ENCODE results near the gene SBK3. TPM values are rescaled to one million over a fixed set of nuclear protein-coding genes. Genes with fewer than 3 reads are reported as not detected.
A peak's percentile ranks its signal among the peaks of the same experiment; 100 is the strongest.

Gene SBK3
- total and polyA plus RNA-seq, 10 of the 15 experiments (the other 5 are each of a cell fraction or from before 2014, with no cell fraction given): not detected

DNA sequence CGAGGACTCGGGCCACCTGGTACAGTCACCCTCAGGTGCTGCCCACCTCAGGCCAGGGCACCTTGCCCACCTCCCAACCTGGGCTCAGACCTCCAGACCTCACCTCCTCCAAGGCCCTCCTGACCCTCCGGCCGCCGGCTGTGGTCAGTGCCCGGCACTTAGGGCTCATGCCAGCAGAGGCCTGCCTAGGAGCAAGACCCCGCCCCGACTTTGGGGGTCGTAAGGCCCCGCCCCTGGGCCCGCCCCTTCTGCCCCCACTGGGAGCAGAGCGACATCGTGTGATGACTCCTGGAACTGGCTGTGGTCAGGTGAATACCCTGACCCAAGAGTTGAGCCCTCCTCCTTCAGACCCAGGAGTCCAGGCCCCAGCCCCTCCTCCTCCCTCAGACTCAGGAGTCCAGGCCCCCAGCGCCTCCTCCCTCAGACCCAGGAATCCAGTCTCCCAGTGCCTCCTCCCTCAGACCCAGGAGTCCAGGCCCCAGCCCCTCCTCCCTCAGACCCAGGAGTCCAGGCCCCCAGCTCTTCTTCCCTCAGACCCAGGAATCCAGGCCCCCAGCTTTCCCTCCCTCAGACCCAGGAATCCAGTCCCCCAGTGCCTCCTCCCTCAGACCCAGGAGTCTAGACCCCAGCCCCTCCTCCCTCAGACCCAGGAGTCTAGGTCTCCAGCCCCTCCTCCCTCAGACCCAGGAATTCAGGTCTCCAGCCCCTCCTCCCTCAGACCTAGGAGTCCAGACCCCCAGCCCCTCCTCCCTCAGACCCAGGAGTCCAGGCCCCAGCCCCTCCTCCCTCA lies 8.2 kb downstream of the SBK3 start, which contains the start of gene SBK2:
TSS of gene SBK2 (minus strand) at position 183 of the 790 bp plus-strand sequence. CDS start 839 bp downstream, outside the sequence.
- ATAC-seq: peak; percentile 48
- intact Hi-C loops (cut with micrococcal nuclease; ENCODE audit: unreplicated experiment): no loop called here
- no peak for DNase-seq (ENCODE audit: low read depth, low spot score)
- FAIRE-seq: no peak
- RAD21 ChIA-PET (ENCODE audit: unreplicated experiment): no interaction called here
- no peak within 1 kb of the TSS for H3K4me3 ChIP-seq
- H3K27me3 ChIP-seq (replicated peaks in 1 of 2; ENCODE audit: control insufficient read depth in 2 of 2, insufficient read depth in 2 of 2, low read length in 1 of 2): no peaks in the 10 kb centered on the region
- in situ Hi-C loops (cut with MboI): no loop called here
- H4K20me1 ChIP-seq (ENCODE audit: control insufficient read depth, insufficient read depth): no peaks in the 10 kb centered on the region
- H3K36me3 ChIP-seq (ENCODE audit: control insufficient read depth in 2 of 2, insufficient read depth in 2 of 2, low read length in 1 of 2): no peaks in the 10 kb centered on the region
- H3K9me3 ChIP-seq (replicated peaks; ENCODE audit: control insufficient read depth, insufficient read depth, low read length): no peaks in the 10 kb centered on the region
- WGBS (ENCODE audit: insufficient coverage, insufficient replicate concordance, low lambda C conversion rate, missing lambda C conversion rate): 24% methylated on average over 3 of the region's 14 CpGs
- no peak within 1 kb of the TSS for H2AFZ ChIP-seq (ENCODE audit: control insufficient read depth, low read depth, low read length)
- BruUV-seq (replicated peaks): no TSS peak
- no peaks in the 10 kb centered on the region for H3K79me2 ChIP-seq (ENCODE audit: control insufficient read depth, insufficient read depth, low read length)
- TF ChIP-seq RUNX3 (IDR thresholded peaks at IDR 0.05; ENCODE audit: low read length) (peak; percentile 52), BACH1 (IDR thresholded peaks at IDR 0.05; ENCODE audit: borderline replicate concordance) (no peak), RAD21 (IDR thresholded peaks at IDR 0.05; ENCODE audit: insufficient read depth, low read depth, low read length) (peak; percentile 20; the same call in 1 of the 2 replicates), CTCF (IDR thresholded peaks at IDR 0.05 in 2 of 3, conservative IDR thresholded peaks at IDR 0.05 in 1 of 3; ENCODE audit: control insufficient read depth in 2 of 3, extremely low read depth in 1 of 3, insufficient read depth in 1 of 3, low read depth in 3 of 3, low read length in 3 of 3) (0 out of 6 replicates have a peak, but pooled peaks of 1 of the 3 experiments have one; percentile 4)
- SMC1A ChIA-PET (ENCODE audit: uncharacterized antibody, unreplicated experiment): no interaction called here
- CTCF ChIA-PET: no interaction called here
- POLR2A ChIA-PET: no interaction called here
- no peak within 1 kb of the TSS for H3K4me2 ChIP-seq (ENCODE audit: control insufficient read depth, insufficient read depth)
- no peak within 1 kb of the TSS for H3K27ac ChIP-seq (ENCODE audit: control insufficient read depth, insufficient read depth)
- no peak within 1 kb of the TSS for H3K9ac ChIP-seq (ENCODE audit: control insufficient read depth, insufficient read depth, low read length)
- H3K4me1 ChIP-seq (ENCODE audit: control insufficient read depth, insufficient read depth, low read length): no peaks in the 10 kb centered on the region
